Activated naive CD8-positive, alpha-beta T cell (primary cell): ENCODE results near the gene MEDAG.
"Not testable (repeated sequence)": the region's sequence is repeated elsewhere in the genome, so short reads cannot be mapped to it uniquely, and the experiment has no call there.

ENCODE experiments used
- H3K27ac Mint-ChIP-seq: one replicate; pipeline ENCODE4 v1.8.0; 2021; ENCODE audit warnings: mixed read lengths
- H3K27me3 Mint-ChIP-seq: one replicate; pipeline ENCODE4 v1.8.0; 2021; ENCODE audit warnings: mixed read lengths
- H3K36me3 Mint-ChIP-seq: one replicate; pipeline ENCODE4 v1.8.0; 2021; ENCODE audit warnings: mixed read lengths
- H3K4me1 Mint-ChIP-seq: one replicate; pipeline ENCODE4 v1.8.0; 2021; ENCODE audit warnings: low read depth, mixed read lengths
- H3K4me3 Mint-ChIP-seq: one replicate; pipeline ENCODE4 v1.8.0; 2021; ENCODE audit warnings: mild to moderate bottlenecking, mixed read lengths
- H3K9me3 Mint-ChIP-seq: one replicate; pipeline ENCODE4 v1.8.0; 2021; ENCODE audit warnings: low read depth, mixed read lengths

MEDAG gene

DNA sequence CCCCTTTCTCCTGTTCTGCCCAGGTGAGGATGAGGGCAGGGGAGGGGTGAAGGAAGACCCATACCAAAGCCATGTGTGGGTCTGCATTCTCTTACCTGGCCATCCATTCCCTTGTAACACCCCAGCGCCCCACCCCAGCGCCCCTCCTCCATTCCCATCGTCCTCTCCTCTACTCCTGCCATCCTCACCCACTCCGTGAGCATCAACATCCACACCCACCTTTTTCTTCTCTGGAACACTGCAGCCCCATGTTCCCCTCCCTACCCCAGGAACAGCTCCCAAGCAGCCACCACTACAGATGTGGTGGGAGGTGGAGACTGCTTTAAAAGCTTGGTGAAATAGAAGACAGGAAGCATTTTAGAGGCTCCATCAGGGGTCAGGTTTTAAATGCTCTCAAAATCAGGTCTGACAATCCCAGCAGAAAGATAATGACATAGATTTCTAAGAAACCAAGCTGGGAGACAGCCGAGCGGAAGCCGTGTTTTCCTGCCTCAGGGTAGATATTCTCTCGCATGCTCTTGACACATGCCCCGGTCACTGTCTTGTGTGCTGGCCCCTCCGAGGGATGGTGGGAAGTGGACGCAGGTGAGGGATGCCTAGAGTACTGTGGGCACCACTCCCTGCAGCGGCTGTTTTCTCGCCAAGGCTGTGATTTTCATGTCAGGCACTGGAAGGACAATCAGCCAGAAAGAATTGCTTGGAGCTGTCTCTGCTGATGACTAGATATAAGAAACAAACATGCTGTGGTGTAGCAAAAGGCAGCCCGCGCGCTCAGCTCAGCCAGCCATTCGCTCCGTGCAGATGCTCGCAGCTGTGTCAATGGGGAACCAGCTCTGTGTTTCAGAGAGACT lies 9.8 kb downstream of the MEDAG start:
- peaks cover 12% of the 10 kb centered on the region for H3K27me3 Mint-ChIP-seq
- no peak overlapping the region for H3K27ac Mint-ChIP-seq
- H3K4me1 Mint-ChIP-seq, result no peaks in the 10 kb centered on the region
- no peak overlapping the region for H3K4me3 Mint-ChIP-seq
- no peaks in the 10 kb centered on the region for H3K36me3 Mint-ChIP-seq
- no peaks in the 10 kb centered on the region for H3K9me3 Mint-ChIP-seq

DNA sequence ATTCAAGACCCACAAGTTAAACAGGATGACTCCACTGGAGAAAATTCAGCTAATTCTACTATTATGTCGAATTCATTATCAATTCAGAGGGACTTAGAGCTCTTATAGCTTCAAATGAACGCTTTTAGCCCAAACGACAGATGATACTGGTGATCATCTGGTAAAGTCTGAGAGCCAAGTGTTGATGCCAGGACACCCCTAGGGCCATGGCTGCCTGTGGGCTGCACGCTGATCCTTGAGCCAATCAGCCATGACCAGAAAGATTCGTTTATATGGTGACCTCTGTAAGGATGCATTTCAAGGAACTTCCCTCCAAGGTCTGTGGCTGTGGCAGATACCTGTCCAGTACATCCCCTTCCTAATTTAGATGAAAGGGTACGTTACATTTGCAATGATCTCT lies 10.9 kb downstream of the MEDAG start:
- no peak overlapping the region for H3K27ac Mint-ChIP-seq
- peaks cover 17% of the 10 kb centered on the region for H3K27me3 Mint-ChIP-seq
- no peaks in the 10 kb centered on the region for H3K4me1 Mint-ChIP-seq
- H3K36me3 Mint-ChIP-seq, result no peaks in the 10 kb centered on the region
- H3K9me3 Mint-ChIP-seq, result no peaks in the 10 kb centered on the region
- no peak overlapping the region for H3K4me3 Mint-ChIP-seq

DNA sequence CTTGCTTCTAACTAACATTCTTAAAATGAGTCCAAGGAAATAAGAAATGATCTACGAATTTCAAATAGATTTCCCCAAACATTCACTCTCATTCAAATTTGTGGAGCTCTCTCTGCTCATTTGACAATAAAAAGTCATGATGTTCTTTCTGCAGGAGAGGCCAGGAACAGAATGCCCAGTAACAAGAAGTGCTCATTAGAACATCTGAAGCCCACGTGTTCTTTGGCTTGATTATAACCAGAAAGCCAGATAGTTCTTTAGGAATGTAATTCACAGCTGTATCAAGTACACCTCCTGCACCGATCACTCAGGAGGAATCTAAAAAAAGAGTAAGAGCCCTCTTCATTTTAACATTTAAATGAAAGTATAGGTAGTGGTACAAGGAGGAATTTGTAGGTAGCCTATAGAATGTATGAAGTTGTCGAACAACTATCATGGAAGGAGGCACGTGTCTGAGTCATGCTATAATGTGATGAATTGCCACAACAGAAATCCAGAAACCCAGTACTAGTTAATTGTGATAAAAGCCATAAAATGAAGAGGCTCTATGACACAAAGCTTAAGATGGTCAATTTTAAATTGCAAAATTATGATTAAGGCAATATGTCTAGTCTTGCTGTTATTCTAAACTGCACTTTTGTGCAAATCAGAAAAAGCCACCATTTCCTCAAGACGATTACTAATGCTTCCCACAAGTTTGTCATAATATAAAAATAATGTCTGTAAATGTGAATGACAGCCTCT lies 12.8 kb downstream of the MEDAG start:
- H3K9me3 Mint-ChIP-seq, result no peaks in the 10 kb centered on the region
- no peaks in the 10 kb centered on the region for H3K4me1 Mint-ChIP-seq
- H3K36me3 Mint-ChIP-seq, result no peaks in the 10 kb centered on the region
- peaks cover 20% of the 10 kb centered on the region for H3K27me3 Mint-ChIP-seq
- H3K27ac Mint-ChIP-seq, result no peak overlapping the region
- no peak overlapping the region for H3K4me3 Mint-ChIP-seq

DNA sequence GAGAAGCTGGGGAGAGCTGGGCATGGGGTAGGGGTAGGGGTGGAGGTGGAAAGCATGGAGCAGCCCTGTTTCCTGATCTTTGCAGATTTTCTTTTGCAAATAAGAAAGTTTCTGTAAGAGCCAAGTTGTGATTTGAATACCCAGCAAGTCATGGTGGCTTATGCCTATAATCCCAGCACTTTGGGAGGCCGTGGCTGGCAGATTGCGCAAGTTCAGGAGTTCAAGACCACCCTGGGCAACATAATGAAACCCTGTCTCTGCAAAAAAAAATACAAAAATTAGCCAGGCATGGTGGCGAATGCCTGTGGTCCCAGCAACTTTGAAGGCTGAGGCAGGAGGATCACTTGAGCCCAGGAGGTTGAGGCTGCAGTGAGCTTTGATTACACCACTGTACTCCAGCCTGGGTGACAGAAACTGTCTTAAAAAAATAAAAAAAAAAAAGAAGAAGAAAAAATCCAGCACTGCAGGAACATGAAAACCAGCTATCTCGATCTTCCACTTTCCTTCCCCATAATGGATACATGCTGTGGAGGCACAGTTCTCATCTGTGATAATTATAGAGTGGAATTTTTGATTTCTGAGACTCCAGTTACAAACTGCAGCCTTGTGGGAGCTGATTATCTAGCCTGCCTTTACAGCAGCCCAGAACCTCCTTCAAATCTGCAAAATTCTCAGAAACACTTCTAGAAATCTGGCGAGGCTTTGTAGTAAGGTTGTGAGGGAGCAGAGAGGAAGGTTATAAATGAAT lies 14.3 kb downstream of the MEDAG start:
- H3K27me3 Mint-ChIP-seq, result peaks cover 12% of the 10 kb centered on the region
- H3K4me3 Mint-ChIP-seq, result no peak overlapping the region
- no peaks in the 10 kb centered on the region for H3K9me3 Mint-ChIP-seq
- no peak overlapping the region for H3K27ac Mint-ChIP-seq
- peaks cover 3% of the 10 kb centered on the region for H3K4me1 Mint-ChIP-seq
- no peaks in the 10 kb centered on the region for H3K36me3 Mint-ChIP-seq

DNA sequence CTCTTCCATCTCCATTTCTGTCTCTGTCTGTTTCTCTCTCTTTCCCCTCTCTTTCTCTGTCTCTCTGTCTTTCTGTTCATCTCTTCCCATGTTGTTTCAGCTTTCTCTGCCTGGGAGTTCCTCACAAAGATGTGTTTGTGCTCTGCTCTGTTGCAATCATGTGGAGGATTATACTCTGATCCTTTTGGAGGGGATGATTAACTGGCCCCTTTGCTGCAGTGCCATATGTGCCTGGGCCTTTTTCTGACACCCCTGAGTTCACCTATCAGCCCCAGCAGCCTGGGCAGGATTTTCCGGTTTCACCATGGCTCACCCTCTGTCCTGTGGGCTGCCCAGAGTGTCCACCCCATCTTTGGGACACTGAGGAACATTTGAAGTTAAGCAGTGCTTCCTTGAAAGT lies 17.3 kb downstream of the MEDAG start:
- Mint-ChIP-seq H3K4me3 (no peak overlapping the region), H3K4me1 (peaks cover 9% of the 10 kb centered on the region), H3K9me3 (no peaks in the 10 kb centered on the region), H3K36me3 (peaks cover 2% of the 10 kb centered on the region), H3K27ac (no peak overlapping the region), H3K27me3 (peaks cover 13% of the 10 kb centered on the region)

DNA sequence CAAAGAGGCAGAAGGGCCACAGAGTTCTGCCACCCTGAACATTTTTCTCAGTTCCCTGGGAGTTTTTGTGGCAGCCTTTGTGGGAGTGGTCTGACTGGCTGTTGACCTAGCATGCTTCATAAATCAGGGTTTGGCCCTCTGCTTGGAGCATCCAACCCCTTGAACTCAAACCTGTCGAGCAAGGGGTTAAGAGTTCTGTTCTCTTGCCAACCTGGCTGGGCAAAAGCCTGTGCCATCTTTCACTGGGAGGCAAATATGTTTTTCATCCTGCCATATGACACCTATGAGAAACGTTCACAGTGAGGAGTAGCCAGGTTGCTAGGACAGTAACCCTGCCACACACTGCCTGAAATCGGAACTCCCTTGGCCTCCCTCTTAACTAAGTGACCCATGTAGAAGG lies 18.6 kb downstream of the MEDAG start:
- H3K27ac Mint-ChIP-seq, result no peak overlapping the region

DNA sequence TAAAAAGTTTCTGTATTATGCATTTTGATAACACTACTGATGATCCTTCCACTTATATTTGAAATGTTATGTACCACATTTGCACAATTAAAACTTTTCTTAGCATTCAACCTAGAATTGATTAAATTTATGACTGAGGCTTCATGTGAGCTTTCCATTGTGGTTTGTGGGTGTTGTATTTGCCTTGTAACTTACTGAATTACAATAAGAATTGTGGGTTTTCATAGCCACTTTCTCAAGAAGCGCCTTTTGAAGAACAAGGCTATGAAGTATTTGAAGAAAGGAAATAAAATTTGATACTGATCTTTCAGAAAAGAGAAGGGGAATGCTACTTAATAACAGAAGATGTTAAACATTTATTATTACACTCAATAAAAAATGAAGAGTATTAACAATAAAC lies 19.4 kb downstream of the MEDAG start:
- Mint-ChIP-seq H3K4me1 (peaks cover 9% of the 10 kb centered on the region), H3K27me3 (peaks cover 18% of the 10 kb centered on the region), H3K4me3 (no peak overlapping the region), H3K36me3 (peaks cover 2% of the 10 kb centered on the region), H3K27ac (no peak overlapping the region), H3K9me3 (no peaks in the 10 kb centered on the region)

More for the DNA sequence above, 18.6 kb downstream of the MEDAG start:
- Mint-ChIP-seq H3K9me3 (no peaks in the 10 kb centered on the region), H3K36me3 (peaks cover 2% of the 10 kb centered on the region), H3K4me3 (no peak overlapping the region), H3K27me3 (peaks cover 18% of the 10 kb centered on the region), H3K4me1 (peaks cover 9% of the 10 kb centered on the region)

DNA sequence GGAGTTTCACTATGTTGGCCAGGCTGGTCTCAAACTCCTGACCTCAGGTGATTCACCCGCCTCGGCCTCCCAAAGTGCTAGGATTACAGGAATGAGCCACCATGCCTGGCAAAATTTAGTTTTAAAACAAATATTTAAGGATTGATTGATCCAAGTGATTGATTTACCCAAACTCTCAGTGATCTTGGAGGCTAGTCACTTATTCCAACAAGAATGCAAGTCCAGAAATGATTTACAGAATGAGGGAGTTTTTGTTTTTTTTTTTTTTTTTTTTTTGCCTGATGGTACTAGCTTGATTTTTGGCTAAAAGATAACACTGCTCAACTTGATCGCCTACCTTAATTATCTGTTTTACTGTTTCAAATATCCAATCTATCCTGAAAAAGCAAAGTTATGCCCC lies 20.7 kb downstream of the MEDAG start:
- Mint-ChIP-seq H3K27me3 (peaks cover 22% of the 10 kb centered on the region), H3K4me3 (no peak overlapping the region), H3K9me3 (no peaks in the 10 kb centered on the region), H3K36me3 (peaks cover 2% of the 10 kb centered on the region), H3K27ac (no peak overlapping the region), H3K4me1 (peaks cover 9% of the 10 kb centered on the region)

DNA sequence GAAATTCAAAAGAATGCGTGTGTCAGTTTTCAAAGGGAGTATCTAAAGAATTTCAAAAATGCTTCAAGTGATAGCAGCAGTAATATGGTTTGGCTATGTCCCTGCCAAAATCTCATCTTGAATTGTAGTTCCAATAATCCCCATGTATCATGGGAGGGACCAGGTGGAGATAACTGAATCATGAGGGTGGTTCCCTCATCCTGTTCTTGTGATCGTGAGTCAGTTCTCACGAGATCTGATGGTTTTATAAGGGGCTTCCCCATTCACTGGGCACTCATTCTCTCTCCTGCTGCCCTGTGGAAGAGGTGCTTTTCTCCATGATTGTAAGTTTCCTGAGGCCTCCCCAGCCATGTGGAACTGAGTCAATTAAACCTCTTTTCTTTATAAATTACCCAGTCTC lies 21.1 kb downstream of the MEDAG start:
- not testable (repeated sequence) for H3K4me1 Mint-ChIP-seq, H3K4me3 Mint-ChIP-seq, H3K27ac Mint-ChIP-seq, H3K9me3 Mint-ChIP-seq, H3K36me3 Mint-ChIP-seq
- peaks cover 25% of the 10 kb centered on the region for H3K27me3 Mint-ChIP-seq

DNA sequence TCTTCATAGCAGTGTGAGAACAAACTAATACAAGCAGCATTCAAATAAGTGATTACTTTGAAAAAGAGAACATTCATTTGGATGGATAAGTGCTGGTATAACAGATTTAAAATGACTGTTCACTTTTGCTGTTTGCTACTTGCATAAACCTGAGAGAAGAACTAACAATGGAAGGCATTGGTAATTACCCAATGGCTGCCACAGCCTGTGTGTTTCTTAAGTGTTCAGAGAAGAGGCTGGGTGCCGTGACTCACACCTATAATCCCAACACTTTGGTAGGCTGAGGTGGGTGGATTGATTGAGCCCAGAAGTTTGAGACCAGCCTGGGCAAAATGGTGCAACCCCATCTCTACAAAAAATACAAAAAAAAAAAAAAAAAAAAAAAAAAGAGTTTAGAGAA lies 21.5 kb downstream of the MEDAG start:
- Mint-ChIP-seq H3K4me1 (peaks cover 9% of the 10 kb centered on the region), H3K27me3 (peaks cover 27% of the 10 kb centered on the region), H3K27ac (no peak overlapping the region), H3K9me3 (no peaks in the 10 kb centered on the region), H3K4me3 (no peak overlapping the region), H3K36me3 (peaks cover 2% of the 10 kb centered on the region)

DNA sequence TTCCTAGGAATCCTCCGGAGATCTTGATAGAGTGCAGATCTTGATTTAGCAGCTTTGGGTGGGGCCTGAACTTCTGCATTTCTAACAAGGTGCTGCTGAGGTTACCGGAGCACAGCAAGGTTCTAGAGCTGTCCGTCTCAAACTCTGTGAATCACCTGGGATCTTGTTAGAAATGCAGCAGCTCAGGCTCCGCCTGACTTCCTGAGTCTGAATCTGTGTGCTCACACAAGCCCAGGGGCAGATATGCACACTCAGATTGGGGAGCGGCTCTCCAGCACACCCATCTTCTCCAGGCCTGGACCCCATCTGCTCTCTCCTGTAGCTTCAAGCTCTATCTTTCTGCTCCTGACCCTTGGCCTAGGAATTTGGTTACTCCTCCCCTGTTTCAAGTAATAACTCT lies 22.9 kb downstream of the MEDAG start:
- no peak overlapping the region for H3K27ac Mint-ChIP-seq
- H3K36me3 Mint-ChIP-seq, result peaks cover 2% of the 10 kb centered on the region
- H3K4me3 Mint-ChIP-seq, result no peak overlapping the region
- no peaks in the 10 kb centered on the region for H3K9me3 Mint-ChIP-seq
- peaks cover 9% of the 10 kb centered on the region for H3K4me1 Mint-ChIP-seq
- peaks cover 32% of the 10 kb centered on the region for H3K27me3 Mint-ChIP-seq

DNA sequence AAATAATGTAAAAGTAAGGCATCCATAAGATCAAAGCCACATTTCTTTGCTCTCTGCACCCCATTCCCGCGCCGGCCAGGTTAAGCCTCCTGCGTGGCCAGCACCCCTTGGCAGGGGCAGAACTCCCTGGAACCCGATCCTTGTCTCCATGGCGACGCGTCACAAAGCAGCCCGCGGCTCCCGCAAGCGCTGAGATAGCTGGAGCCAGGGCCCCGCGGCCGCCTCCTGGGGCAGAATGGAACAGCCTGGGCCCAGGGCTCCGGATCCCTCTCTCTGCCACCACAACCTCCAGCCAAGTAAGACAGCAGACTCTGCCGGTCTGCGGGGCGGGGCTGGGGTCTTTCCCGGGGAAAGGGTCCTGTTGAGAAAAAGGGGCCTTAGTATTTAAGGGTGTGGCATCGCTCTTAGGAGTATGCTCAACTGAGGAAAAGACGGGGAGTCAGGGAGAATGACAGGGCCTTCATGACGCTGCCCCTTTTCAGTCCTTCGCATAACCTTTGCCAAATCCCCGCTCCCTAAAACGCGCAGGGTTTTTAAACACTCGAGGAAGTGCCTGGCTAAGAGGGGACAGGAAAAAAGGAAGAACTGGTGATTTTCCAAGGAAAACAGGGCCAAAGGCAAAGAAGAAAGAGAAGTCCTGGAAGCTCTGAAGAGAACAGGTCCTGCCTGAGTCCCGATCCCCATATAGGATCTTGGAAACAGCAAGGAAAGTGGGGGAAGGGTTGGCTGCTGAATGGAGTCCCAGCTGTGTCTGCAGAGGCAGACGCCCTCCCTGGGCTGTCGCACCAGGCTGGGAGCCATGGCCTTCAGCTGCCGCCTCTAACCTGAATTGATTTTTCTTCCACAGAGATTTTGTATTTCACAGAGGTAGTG lies 26.6 kb downstream of the MEDAG start, which contains the start of gene TEX26:
Gene TEX26, plus strand, starts transcription at position 176 of the 873 bp plus-strand sequence. Its CDS starts 60 bp downstream, at position 236.
- H3K4me3 Mint-ChIP-seq, result no peak within 1 kb of the TSS
- H3K9me3 Mint-ChIP-seq, result peaks cover 4% of the 10 kb centered on the region
- no peaks in the 10 kb centered on the region for H3K36me3 Mint-ChIP-seq
- H3K27me3 Mint-ChIP-seq, result peaks cover 34% of the 10 kb centered on the region
- H3K27ac Mint-ChIP-seq, result no peak within 1 kb of the TSS
- no peaks in the 10 kb centered on the region for H3K4me1 Mint-ChIP-seq

DNA sequence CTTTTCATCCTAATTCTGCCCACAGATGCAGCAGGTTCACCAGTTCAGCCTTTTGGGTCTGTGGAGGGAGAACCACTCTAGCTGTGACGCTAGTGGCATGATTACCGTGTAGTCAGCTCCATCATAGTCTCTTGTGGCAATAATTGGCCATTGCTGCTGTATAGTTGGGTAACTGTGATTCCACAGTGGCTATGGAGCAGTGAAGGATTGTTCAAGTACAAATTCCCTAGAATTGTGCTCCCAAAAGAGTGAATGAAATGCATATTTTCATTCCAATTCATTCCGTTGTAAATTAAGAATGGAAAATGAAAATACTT lies 27.2 kb downstream of the MEDAG start:
- Mint-ChIP-seq H3K4me1 (no peaks in the 10 kb centered on the region), H3K4me3 (no peak overlapping the region), H3K36me3 (no peaks in the 10 kb centered on the region), H3K9me3 (peaks cover 4% of the 10 kb centered on the region), H3K27ac (no peak overlapping the region), H3K27me3 (peaks cover 34% of the 10 kb centered on the region)

DNA sequence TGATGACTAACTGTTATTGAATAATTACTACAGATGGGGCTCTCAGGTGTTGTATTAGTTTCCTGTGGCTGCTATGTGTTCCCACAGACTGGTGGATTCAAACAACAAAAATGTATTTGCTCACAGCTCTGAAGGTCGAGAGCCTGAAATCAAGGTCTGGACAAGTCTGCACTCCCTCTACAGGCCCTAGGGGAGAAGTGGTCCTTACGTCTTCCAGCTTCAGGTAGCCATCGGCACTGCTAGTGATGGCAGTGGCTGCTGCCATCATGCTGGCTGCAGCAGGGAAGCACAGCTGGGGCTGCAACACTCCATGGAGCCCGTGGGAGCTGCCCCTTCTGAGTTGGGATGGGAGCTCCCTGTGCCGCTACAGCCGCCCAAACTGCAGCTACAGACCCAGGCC lies 28.3 kb downstream of the MEDAG start:
- Mint-ChIP-seq H3K9me3 (peaks cover 4% of the 10 kb centered on the region), H3K4me3 (no peak overlapping the region), H3K27me3 (peaks cover 32% of the 10 kb centered on the region), H3K36me3 (no peaks in the 10 kb centered on the region), H3K4me1 (no peaks in the 10 kb centered on the region), H3K27ac (no peak overlapping the region)
